WI38 (cell line): ENCODE measurements around the gene SPAG9.
A peak's percentile ranks its signal among the peaks of the same experiment; 100 is the strongest.

Experiments used
- H3K4me3 ChIP-seq: 2 replicates; pipeline ENCODE4 v1.5.1; 2011; ENCODE audit warnings: low read depth, mild to moderate bottlenecking, control low read depth, low read length
- CTCF ChIP-seq: IDR thresholded peaks from 2 replicates; pipeline ENCODE4 v1.5.1; 2012; ENCODE audit warnings: low read depth, mild to moderate bottlenecking, control low read depth, low read length

Gene SPAG9

GRCh38 chr17:51004249-51004648, 116.4 kb downstream of the SPAG9 start:
- no peak overlapping the region for H3K4me3 ChIP-seq
- TF ChIP-seq CTCF: no peak

- no peak overlapping the region for H3K4me3 ChIP-seq
- TF ChIP-seq CTCF: peak; percentile 6; the same call in 1 of the 2 replicates
Observed at GRCh38 chr17:51000835-51001638, 119.6 kb downstream of the SPAG9 start.

- no peak for TF ChIP-seq CTCF
- no peak overlapping the region for H3K4me3 ChIP-seq
Observed at GRCh38 chr17:50995668-50996067, 125.0 kb downstream of the SPAG9 start.

GRCh38 chr17:50993544-50993943, 127.1 kb downstream of the SPAG9 start:
- H3K4me3 ChIP-seq: no peak overlapping the region
- no peak for TF ChIP-seq CTCF

- no peak overlapping the region for H3K4me3 ChIP-seq
- TF ChIP-seq CTCF: no peak
Observed at GRCh38 chr17:50989149-50989548, 131.5 kb downstream of the SPAG9 start.

- no peak overlapping the region for H3K4me3 ChIP-seq
- no peak for TF ChIP-seq CTCF
Observed at GRCh38 chr17:50988427-50988826, 132.2 kb downstream of the SPAG9 start.

GRCh38 chr17:50986989-50987660, 133.5 kb downstream of the SPAG9 start:
- no peak for TF ChIP-seq CTCF
- no peak overlapping the region for H3K4me3 ChIP-seq
